AG04450 (cell line): ENCODE results near the gene NFIB. TPM values are rescaled to one million over a fixed set of nuclear protein-coding genes. Genes with fewer than 3 reads are reported as not detected.

Experiments
- CTCF ChIA-PET: fragments of 300-600, 350-600 bp; formaldehyde crosslinking; extraction: SDS; loops from one replicate; lab custom pipeline; 2022; ENCODE audit warnings: antibody characterized with exemption, inconsistent platforms; lab: Charles Lee
- POLR2A ChIA-PET: fragments of 350-600 bp; formaldehyde crosslinking; extraction: SDS; loops from one replicate; lab custom pipeline; 2021; ENCODE audit warnings: antibody characterized with exemption, inconsistent platforms; lab: Yijun Ruan, JAX
- DNase-seq: peaks from one replicate; pipeline ENCODE4 v3.0.0-alpha.2; 2011; ENCODE audit warnings: low read depth, low spot score
- H3K27ac ChIP-seq: one replicate; pipeline ENCODE4 v1.5.1; 2012; ENCODE audit warnings: low read depth, low read length, control low read depth
- H3K27me3 ChIP-seq: one replicate; pipeline ENCODE4 v1.6.0; 2012; ENCODE audit warnings: low read length; ENCODE audit not compliant: control insufficient read depth, insufficient read depth
- H3K4me3 ChIP-seq: 2 replicates; pipeline ENCODE4 v1.5.1; 2011; ENCODE audit warnings: mild to moderate bottlenecking, low read depth, low read length, control low read depth
- H3K9me3 ChIP-seq: 2 replicates; pipeline ENCODE4 v1.5.1; 2012; ENCODE audit warnings: low read length; ENCODE audit not compliant: control insufficient read depth, insufficient read depth
- polyA plus RNA-seq: library from polyadenylated mRNA; depleted of rRNA; stranded (reverse); fragments of >200 nt; gene quantifications from 2 replicates; pipeline ENCODE4 v1.2.3, GENCODE V29; 2011
- TF ChIP-seq, protein P1 (sequence below): IDR thresholded peaks from 2 replicates; pipeline ENCODE4 v1.5.1; 2011; ENCODE audit warnings: low read depth, low read length, control low read depth, inconsistent platforms

The NFIB gene
- polyA plus RNA-seq, 1 experiment, result 2.2 TPM

DNA sequence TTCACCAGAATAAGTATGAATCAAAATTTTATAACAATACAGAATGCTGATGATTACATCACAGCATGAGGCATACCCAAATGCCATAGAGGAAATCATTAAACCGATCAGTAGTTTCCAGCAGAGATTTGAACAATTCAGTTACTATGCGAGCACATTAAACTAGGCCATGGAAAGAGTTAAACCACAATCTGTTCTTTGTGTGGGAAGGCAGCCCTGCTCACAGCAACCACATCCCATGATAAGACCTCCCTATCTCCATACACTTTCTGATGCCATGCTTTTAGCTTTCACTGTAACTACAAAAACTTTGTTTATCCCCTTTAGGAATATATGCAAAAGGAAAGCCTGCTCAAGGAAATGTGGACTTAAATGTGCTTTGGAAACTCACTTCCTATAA, 4.5 kb downstream of the NFIB start:
- POLR2A ChIA-PET, result no interaction called here
- CTCF ChIA-PET, result interaction anchor here (1.4 kb wide), 1 partner anchor 8 kb away, joined by 3 read pairs; no protein-coding TSS in a partner anchor
- DNase-seq, result no peak
- TF ChIP-seq, protein P1, sequence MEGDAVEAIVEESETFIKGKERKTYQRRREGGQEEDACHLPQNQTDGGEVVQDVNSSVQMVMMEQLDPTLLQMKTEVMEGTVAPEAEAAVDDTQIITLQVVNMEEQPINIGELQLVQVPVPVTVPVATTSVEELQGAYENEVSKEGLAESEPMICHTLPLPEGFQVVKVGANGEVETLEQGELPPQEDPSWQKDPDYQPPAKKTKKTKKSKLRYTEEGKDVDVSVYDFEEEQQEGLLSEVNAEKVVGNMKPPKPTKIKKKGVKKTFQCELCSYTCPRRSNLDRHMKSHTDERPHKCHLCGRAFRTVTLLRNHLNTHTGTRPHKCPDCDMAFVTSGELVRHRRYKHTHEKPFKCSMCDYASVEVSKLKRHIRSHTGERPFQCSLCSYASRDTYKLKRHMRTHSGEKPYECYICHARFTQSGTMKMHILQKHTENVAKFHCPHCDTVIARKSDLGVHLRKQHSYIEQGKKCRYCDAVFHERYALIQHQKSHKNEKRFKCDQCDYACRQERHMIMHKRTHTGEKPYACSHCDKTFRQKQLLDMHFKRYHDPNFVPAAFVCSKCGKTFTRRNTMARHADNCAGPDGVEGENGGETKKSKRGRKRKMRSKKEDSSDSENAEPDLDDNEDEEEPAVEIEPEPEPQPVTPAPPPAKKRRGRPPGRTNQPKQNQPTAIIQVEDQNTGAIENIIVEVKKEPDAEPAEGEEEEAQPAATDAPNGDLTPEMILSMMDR, result no peak
- Histone ChIP-seq H3K9me3 (no peaks in the 10 kb centered on the region), H3K27me3 (peaks cover 14% of the 10 kb centered on the region), H3K4me3 (no peak overlapping the region), H3K27ac (no peak overlapping the region)

DNA sequence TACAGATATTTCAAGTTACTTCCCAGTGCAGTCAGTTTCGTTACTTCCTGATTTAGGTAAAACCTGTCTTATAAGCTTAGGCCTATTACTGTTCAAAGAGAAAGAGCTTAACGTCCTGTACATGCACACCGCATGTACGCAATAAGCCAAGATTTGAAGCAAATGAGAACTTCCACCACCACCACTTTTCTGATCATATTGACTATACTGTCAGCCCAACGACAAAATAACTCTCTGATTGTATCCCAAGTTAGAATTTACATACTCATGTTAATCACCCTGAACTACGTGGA, 5.1 kb downstream of the NFIB start:
- DNase-seq, result no peak
- ChIA-PET POLR2A (no interaction called here), CTCF (no interaction called here)
- TF ChIP-seq, protein P1, result no peak
- H3K27me3 ChIP-seq, result peaks cover 14% of the 10 kb centered on the region
- H3K9me3 ChIP-seq, result no peaks in the 10 kb centered on the region
- no peak overlapping the region for H3K4me3 ChIP-seq
- no peak overlapping the region for H3K27ac ChIP-seq

DNA sequence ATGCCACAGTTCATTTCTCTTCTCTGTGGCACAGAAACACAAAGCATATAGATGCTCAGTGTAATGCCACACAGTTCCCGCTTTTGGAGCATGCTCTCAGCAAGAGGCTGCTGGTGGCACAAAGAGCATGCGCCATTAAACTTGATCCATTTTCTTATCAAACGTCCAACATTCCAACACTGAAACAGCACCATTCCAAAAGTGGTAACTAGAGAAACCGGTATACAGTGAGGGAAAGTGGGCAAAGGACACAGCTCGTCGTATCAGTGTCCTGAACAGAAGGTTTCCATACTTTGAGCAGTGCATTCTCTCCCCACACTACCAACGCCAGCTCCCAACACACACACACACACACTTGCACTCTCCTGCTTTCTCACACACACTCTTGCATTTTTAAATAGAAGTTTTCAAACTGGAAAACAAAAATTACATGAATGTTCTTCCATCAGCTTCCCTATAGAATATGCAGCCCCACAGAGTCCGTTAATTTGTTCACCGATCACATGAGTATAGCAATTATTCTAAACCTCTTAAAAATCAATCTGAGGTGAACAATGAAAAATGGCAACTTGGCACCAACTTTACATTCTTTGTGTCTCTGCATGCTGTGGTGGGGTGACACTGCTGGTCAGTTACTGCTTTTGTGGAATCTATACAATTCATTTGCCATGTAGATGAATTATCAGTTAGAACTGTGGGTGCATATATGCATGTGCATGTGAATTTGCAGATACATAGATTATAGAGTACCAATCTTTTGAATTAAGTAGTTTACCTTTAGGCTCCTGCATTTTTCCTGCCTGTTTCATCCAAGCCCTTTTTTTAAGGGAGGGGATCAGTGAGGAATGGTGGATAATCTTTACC, 5.7 kb downstream of the NFIB start:
- Histone ChIP-seq H3K9me3 (no peaks in the 10 kb centered on the region), H3K27ac (no peak overlapping the region), H3K27me3 (peaks cover 9% of the 10 kb centered on the region), H3K4me3 (no peak overlapping the region)
- ChIA-PET POLR2A (no interaction called here), CTCF (interaction anchor here (0.6 kb wide), 1 partner anchor 58 kb away, joined by 3 read pairs; no protein-coding TSS in a partner anchor)
- TF ChIP-seq, protein P1, result no peak
- no peak for DNase-seq

DNA sequence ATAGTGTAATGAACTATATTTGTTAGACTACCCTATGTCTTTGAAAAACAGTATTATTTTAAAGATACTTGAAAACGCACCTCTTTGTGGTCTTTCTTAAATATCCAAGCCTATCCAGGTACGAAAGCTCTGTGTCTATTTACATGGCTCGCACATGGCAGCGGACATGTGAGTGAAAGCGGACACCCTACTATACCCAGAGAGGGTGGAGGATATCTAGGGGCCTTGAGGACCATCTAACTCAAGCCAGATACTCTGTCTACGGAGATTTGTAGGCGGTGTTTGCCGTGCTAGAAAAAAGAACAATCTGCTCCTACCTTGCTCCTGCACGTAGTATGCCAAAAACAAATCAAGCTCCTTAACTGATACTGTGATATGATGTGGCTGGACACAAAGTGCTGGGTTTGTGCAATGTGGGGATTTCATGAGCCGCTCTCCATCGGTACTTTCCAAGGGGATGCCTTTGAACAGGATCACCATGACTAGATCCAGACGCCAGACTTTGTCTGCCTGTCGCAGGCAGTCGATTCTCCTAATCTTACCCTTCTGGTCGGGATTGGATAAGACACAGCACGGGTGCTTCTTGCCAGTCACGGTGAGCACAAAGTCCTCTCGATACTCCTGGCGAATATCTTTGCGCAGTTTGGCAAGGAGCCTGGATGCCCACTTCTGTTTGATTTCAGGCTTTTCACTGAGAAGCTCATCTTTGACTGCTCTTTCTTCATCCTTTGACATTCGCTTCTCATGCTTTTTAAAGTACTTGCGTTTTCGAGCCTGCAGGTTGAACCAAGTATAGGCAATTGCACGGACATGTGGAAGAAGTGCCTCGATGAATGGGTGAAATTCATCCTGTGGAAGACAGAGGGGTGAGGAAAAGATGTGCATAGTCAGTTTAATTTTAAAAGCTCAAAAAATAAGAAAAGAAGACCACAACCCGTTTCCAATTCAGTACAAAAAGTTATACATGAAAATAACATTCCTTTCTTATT, 7.0 kb downstream of the NFIB start:
- no peak overlapping the region for H3K27ac ChIP-seq
- no peak for DNase-seq
- no peak overlapping the region for H3K4me3 ChIP-seq
- TF ChIP-seq, protein P1, result no peak
- peaks cover under 1% of the 10 kb centered on the region for H3K27me3 ChIP-seq
- ChIA-PET CTCF (no interaction called here), POLR2A (no interaction called here)
- H3K9me3 ChIP-seq, result no peaks in the 10 kb centered on the region
